Endothelial cell (in vitro differentiated cells): ENCODE data around the gene GATD1. TPM values are rescaled to one million over a fixed set of nuclear protein-coding genes. Genes with fewer than 3 reads are reported as not detected.

Source experiments
- DNase-seq: peaks from one replicate; pipeline ENCODE4 v3.0.0; 2021; ENCODE audit warnings: low spot score
- H3K27ac Mint-ChIP-seq: one replicate; pipeline ENCODE4 v1.8.0; 2021; ENCODE audit warnings: mixed read lengths, inconsistent platforms; ENCODE audit not compliant: unreplicated experiment
- H3K27me3 Mint-ChIP-seq: one replicate; pipeline ENCODE4 v1.8.0; 2021; ENCODE audit warnings: mild to moderate bottlenecking, moderate library complexity, mixed read lengths, inconsistent platforms; ENCODE audit not compliant: unreplicated experiment
- H3K36me3 Mint-ChIP-seq: one replicate; pipeline ENCODE4 v1.8.0; 2021; ENCODE audit warnings: mild to moderate bottlenecking, low read depth, mixed read lengths, inconsistent platforms; ENCODE audit not compliant: unreplicated experiment
- H3K4me1 Mint-ChIP-seq: one replicate; pipeline ENCODE4 v1.8.0; 2021; ENCODE audit warnings: mild to moderate bottlenecking, mixed read lengths, inconsistent platforms; ENCODE audit not compliant: unreplicated experiment
- H3K4me3 Mint-ChIP-seq: one replicate; pipeline ENCODE4 v1.8.0; 2021; ENCODE audit warnings: mild to moderate bottlenecking, mixed read lengths, inconsistent platforms; ENCODE audit not compliant: unreplicated experiment
- H3K9me3 Mint-ChIP-seq: one replicate; pipeline ENCODE4 v1.8.0; 2021; ENCODE audit warnings: mixed read lengths, inconsistent platforms; ENCODE audit not compliant: unreplicated experiment
- CTCF ChIP-seq: fragments of 200-600 bp; sonication (generic); IDR thresholded peaks from one replicate; pipeline ENCODE4 v1.5.0; 2021; ENCODE audit warnings: antibody characterized with exemption; ENCODE audit not compliant: unreplicated experiment
- total RNA-seq: library from RNA; stranded (reverse); fragmentation: NEBNext Ultra II Directional; extraction: Animal tissue kit (Norgen Biotek cat#: 25700); gene quantifications from one replicate; pipeline ENCODE4 v1.2.1, GENCODE V29; 2021; ENCODE audit not compliant: unreplicated experiment

The GATD1 gene
- total RNA-seq, 1 donor from 2014 or later: 36.5 TPM

DNA sequence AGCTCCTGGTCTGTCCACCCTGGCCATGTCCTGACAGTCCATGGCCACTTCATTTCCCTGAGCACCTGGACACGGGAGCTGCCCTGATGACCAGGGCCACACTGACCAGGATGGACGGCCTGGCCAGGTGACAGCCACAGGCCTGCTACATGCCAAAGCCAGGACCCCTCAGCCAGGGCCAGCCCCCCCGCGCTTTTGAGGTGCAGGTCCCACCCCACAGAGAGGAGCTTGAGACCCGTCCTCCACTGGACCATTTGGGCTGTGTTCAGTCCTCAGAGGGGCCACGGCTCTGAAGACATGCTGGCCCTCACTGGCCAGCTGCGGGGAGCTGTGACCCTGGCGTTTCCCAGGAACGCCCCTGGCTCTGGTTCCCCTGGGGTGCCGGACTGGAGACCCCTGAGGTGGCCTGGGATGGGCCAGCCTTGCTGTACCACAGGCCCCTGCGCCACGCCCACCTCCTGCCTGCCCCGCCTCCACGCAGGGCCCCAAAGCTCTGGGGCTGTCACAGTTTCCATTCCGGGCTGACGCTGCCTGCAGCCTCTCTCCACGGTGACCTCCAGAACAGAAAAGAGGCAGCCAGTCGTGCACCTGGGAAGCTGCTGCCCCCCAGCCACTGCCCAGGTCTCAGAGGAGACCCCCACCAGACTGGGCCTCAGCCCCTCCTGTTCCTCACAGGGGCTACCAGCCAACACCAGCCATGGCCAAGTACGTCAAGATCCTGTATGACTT is 53.1 kb downstream of the GATD1 start:
- Mint-ChIP-seq H3K27ac (no peak overlapping the region), H3K9me3 (no peaks in the 10 kb centered on the region), H3K4me3 (no peak overlapping the region), H3K4me1 (no peaks in the 10 kb centered on the region), H3K27me3 (peaks cover 12% of the 10 kb centered on the region), H3K36me3 (no peaks in the 10 kb centered on the region)
- DNase-seq: no peak
- no peak for TF ChIP-seq CTCF

DNA sequence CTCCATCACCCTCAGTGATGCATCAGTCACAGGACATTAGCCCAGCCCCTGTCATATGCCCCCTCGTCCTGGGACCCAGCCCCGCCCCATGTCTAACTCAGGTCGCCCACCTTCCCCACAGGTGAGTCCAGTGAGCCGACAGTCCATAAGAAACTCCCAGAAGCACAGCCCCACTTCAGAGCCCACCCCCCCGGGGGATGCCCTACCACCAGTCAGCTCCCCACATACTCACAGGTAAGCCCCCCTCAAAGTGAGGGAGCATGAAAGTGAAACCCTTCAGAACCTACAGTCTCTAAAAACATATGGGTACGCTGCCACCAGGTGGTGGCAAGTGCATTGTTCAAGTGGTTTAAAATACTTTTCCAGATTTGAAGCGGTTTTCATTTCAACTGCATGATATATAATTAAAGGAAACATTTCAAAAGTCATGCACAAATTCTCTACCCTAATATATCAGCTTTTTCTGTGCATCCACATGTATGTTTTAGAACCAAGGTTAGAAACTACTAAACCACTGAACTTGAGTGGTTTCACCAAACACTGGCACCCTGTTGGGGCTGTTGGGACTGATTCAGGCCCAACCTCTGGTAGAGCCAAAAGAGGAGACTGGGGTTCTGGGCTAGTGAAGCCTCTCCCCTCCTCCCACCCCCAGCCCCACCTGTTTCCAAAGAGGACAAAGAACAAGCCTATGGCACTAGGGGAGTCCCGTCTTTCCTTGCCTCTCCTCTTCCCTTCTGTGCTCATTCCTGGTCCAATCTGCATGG is 54.0 kb downstream of the GATD1 start:
- H3K36me3 Mint-ChIP-seq: no peaks in the 10 kb centered on the region
- peak overlapping the region; percentile 42 for H3K4me3 Mint-ChIP-seq
- peaks cover 13% of the 10 kb centered on the region for H3K27me3 Mint-ChIP-seq
- no peaks in the 10 kb centered on the region for H3K9me3 Mint-ChIP-seq
- H3K27ac Mint-ChIP-seq: no peak overlapping the region
- DNase-seq: no peak
- TF ChIP-seq CTCF: peak; percentile 76
- no peaks in the 10 kb centered on the region for H3K4me1 Mint-ChIP-seq

- TF ChIP-seq CTCF: no peak
- Mint-ChIP-seq H3K4me1 (no peaks in the 10 kb centered on the region), H3K9me3 (no peaks in the 10 kb centered on the region), H3K27me3 (peaks cover 13% of the 10 kb centered on the region), H3K27ac (no peak overlapping the region), H3K4me3 (no peak overlapping the region), H3K36me3 (no peaks in the 10 kb centered on the region)
- no peak for DNase-seq
Measured at GRCh38 chr11:722346-722811, 54.9 kb downstream of the GATD1 start.

DNA sequence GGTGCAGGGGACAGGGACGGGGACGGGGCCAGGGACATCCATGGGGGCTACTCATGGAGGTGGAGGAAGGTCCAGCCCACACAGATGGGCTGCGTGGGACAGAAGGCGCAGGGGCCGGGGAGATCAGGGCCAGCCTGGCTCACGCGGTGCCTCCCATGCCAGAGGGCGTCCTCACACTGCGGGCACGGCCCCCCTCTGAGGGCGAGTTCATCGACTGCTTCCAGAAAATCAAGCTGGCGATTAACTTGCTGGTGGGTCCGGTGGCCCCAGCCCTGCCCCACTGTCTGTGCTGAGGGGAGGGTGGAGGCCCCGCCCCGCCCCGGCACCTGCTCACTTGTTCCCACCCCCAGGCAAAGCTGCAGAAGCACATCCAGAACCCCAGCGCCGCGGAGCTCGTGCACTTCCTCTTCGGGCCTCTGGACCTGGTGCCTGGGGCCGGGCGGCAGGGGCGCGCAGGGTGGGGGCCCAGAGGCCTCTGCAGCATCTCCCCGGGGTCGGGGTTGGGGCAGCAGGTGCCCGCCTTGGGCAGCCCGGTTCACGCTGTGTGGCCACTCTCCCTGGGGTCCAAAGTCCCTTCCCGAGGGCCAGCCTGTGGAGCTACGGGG is 55.4 kb downstream of the GATD1 start:
- Mint-ChIP-seq H3K4me3 (no peak overlapping the region), H3K27ac (no peak overlapping the region), H3K4me1 (no peaks in the 10 kb centered on the region), H3K27me3 (peaks cover 13% of the 10 kb centered on the region), H3K9me3 (no peaks in the 10 kb centered on the region), H3K36me3 (no peaks in the 10 kb centered on the region)
- no peak for DNase-seq
- no peak for TF ChIP-seq CTCF
